GM23248 (cell line): ENCODE results near the gene AFTPH. TPM values are rescaled to one million over a fixed set of nuclear protein-coding genes. Genes with fewer than 3 reads are reported as not detected.

Source experiments
- DNase-seq: peaks from one replicate; pipeline ENCODE4 v3.0.0-alpha.2; 2015
- H2AFZ ChIP-seq: fragments of 200-600 bp; sonication (generic); 2 replicates; pipeline ENCODE4 v1.6.1; 2016; ENCODE audit warnings: antibody characterized with exemption
- H3F3A ChIP-seq: fragments of 200-600 bp; sonication (generic); 2 replicates; pipeline ENCODE4 v1.6.1; 2016; ENCODE audit warnings: mild to moderate bottlenecking, antibody characterized with exemption, mixed run types; ENCODE audit not compliant: insufficient read depth
- H3K27ac ChIP-seq: fragments of 200-600 bp; sonication (generic); 2 replicates; pipeline ENCODE4 v1.5.1; 2016; ENCODE audit warnings: mild to moderate bottlenecking
- H3K27me3 ChIP-seq: fragments of 200-600 bp; sonication (generic); replicated peaks from 2 replicates; pipeline ENCODE4 v1.6.1; 2016; ENCODE audit warnings: mild to moderate bottlenecking; ENCODE audit not compliant: insufficient read depth
- H3K36me3 ChIP-seq: fragments of 200-600 bp; sonication (generic); 2 replicates; pipeline ENCODE4 v1.6.1; 2016; ENCODE audit warnings: low read depth, mild to moderate bottlenecking
- H3K4me1 ChIP-seq: fragments of 200-600 bp; sonication (generic); 2 replicates; pipeline ENCODE4 v1.6.1; 2016; ENCODE audit warnings: mild to moderate bottlenecking; ENCODE audit not compliant: insufficient read depth
- H3K4me2 ChIP-seq: fragments of 200-600 bp; sonication (generic); one replicate; pipeline ENCODE4 v1.6.1; 2016; ENCODE audit warnings: mild to moderate bottlenecking; ENCODE audit not compliant: unreplicated experiment
- H3K4me3 ChIP-seq: fragments of 200-600 bp; sonication (generic); 2 replicates; pipeline ENCODE4 v1.5.1; 2016; ENCODE audit warnings: mild to moderate bottlenecking
- H3K79me2 ChIP-seq: fragments of 200-600 bp; sonication (generic); 2 replicates; pipeline ENCODE4 v1.6.1; 2016; ENCODE audit warnings: mild to moderate bottlenecking; ENCODE audit not compliant: insufficient read depth
- H3K9ac ChIP-seq: fragments of 200-600 bp; sonication (generic); 2 replicates; pipeline ENCODE4 v1.6.1; 2016; ENCODE audit warnings: mild to moderate bottlenecking
- H3K9me2 ChIP-seq: fragments of 200-600 bp; sonication (generic); 2 replicates; pipeline ENCODE4 v1.6.1; 2016; ENCODE audit warnings: mixed run types, mild to moderate bottlenecking, moderate library complexity; ENCODE audit not compliant: insufficient read depth
- H3K9me3 ChIP-seq: fragments of 200-600 bp; sonication (generic); one replicate; pipeline ENCODE4 v1.6.1; 2017; ENCODE audit warnings: low read depth
- H4K20me1 ChIP-seq: fragments of 200-600 bp; sonication (generic); 2 replicates; pipeline ENCODE4 v1.6.0; 2016; ENCODE audit not compliant: insufficient read depth
- EZH2 ChIP-seq: fragments of 200-600 bp; sonication (generic); IDR thresholded peaks from 2 replicates; pipeline ENCODE4 v1.6.1; 2018; ENCODE audit warnings: antibody characterized with exemption, mild to moderate bottlenecking; ENCODE audit not compliant: insufficient read depth, poor library complexity, severe bottlenecking
- EZH2phosphoT487 ChIP-seq: fragments of 200-600 bp; sonication (generic); IDR thresholded peaks from 2 replicates; pipeline ENCODE4 v1.6.1; 2018; ENCODE audit warnings: antibody characterized with exemption, moderate library complexity, mild to moderate bottlenecking, low read depth; ENCODE audit not compliant: insufficient read depth
- WGBS, 2 experiments: methylation state at CpG; one replicate each; pipeline ENCODE4 v1.1.6; 2015 to 2017; ENCODE audit warnings: low lambda C conversion rate in 2 of 2, low coverage in 1 of 2; ENCODE audit errors: missing lambda C conversion rate in 2 of 2; 5-methylcytosine and 5-hydroxymethylcytosine counted together
- in situ Hi-C: fragments of 300-500 bp; cut with MboI; formaldehyde crosslinking; loops from 2 replicates; pipeline ENCODE4 v1.15.0; 2020
- polyA plus RNA-seq: library from polyadenylated mRNA; unstranded; fragments of >200 nt; fragmentation: Nextera tagmentation; extraction: Ambion mirVana; gene quantifications from 2 replicates; pipeline ENCODE4 v1.2.1, GENCODE V29; 2016
- total RNA-seq: library from RNA; depleted of rRNA; stranded (reverse); fragments of >200 nt; shearing (Covaris generic); gene quantifications from 2 replicates; pipeline ENCODE4 v1.2.3, GENCODE V29; 2014

AFTPH gene
- total and polyA plus RNA-seq, 2 experiments from 2014 or later = 8.8 to 26.2 TPM

GRCh38 chr2:64586883-64587481 lies 62.9 kb downstream of the AFTPH start:
- peak; percentile 80 for DNase-seq
- H3K4me1 ChIP-seq = peaks cover 7% of the 10 kb centered on the region
- TF ChIP-seq EZH2phosphoT487 (no peak), EZH2 (no peak)
- peaks cover 4% of the 10 kb centered on the region; the same call in 1 of the 2 replicates for H3F3A ChIP-seq
- no peak overlapping the region for H3K27ac ChIP-seq
- no peaks in the 10 kb centered on the region for H3K79me2 ChIP-seq
- H3K9me3 ChIP-seq = no peaks in the 10 kb centered on the region
- no peaks in the 10 kb centered on the region for H4K20me1 ChIP-seq
- peaks cover 8% of the 10 kb centered on the region; the same call in 1 of the 2 replicates for H3K36me3 ChIP-seq
- no peak overlapping the region for H2AFZ ChIP-seq
- in situ Hi-C loops = loop anchor here (25.0 kb wide), 1 partner anchor 450 kb away; no protein-coding TSS in a partner anchor
- WGBS, 2 experiments = 12 to 14% methylated on average over 6 of the region's 6 CpGs
- H3K4me2 ChIP-seq = no peak overlapping the region
- no peaks in the 10 kb centered on the region for H3K27me3 ChIP-seq
- no peak overlapping the region for H3K9ac ChIP-seq
- no peaks in the 10 kb centered on the region for H3K9me2 ChIP-seq
- no peak overlapping the region for H3K4me3 ChIP-seq

DNA sequence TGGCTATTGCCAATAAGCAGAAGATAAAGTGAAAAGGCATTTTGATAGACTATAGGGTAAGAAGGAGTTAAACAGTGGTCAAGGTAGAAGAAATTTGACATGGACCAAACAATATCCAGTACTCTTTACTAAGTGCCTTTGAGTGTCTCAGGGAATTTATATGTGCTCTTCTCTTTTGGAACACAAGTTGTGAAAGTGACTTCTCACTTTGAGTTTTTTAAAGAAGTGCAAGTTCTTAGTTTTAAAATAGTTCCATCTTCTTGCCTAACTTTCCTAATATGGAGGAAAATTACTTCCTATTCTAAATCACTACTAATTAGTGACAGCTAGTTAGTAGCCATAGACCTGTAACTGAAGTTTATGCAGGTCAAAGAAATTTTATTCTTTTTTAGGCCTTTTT lies 63.4 kb downstream of the AFTPH start:
- DNase-seq = no peak
- Histone ChIP-seq H3K4me3 (no peak overlapping the region), H3K9me3 (no peaks in the 10 kb centered on the region), H3K4me2 (no peak overlapping the region), H3F3A (peaks cover 9% of the 10 kb centered on the region), H3K9ac (no peak overlapping the region), H3K79me2 (no peaks in the 10 kb centered on the region), H2AFZ (no peak overlapping the region), H3K27ac (no peak overlapping the region), H3K27me3 (no peaks in the 10 kb centered on the region), H3K36me3 (peaks cover 14% of the 10 kb centered on the region; the same call in 1 of the 2 replicates), H4K20me1 (no peaks in the 10 kb centered on the region), H3K4me1 (peaks cover 7% of the 10 kb centered on the region), H3K9me2 (no peaks in the 10 kb centered on the region)
- no peak for TF ChIP-seq EZH2
- TF ChIP-seq EZH2phosphoT487 = no peak
- in situ Hi-C loops = loop anchor here (25.0 kb wide), 1 partner anchor 450 kb away; no protein-coding TSS in a partner anchor

- 0 out of 2 replicates have a peak, but pooled peaks cover 10% of the 10 kb centered on the region for H3K36me3 ChIP-seq
- in situ Hi-C loops = loop anchor here (10.0 to 25.0 kb wide), 2 partner anchors 284 to 446 kb away; no protein-coding TSS in a partner anchor
- DNase-seq = no peak
- no peak overlapping the region for H3K27ac ChIP-seq
- no peak overlapping the region for H3K4me3 ChIP-seq
- H4K20me1 ChIP-seq = no peaks in the 10 kb centered on the region
- H2AFZ ChIP-seq = no peak overlapping the region
- H3K4me1 ChIP-seq = peaks cover 40% of the 10 kb centered on the region
- no peaks in the 10 kb centered on the region for H3K27me3 ChIP-seq
- no peaks in the 10 kb centered on the region for H3K9me2 ChIP-seq
- 88 to 89% methylated on average over 4 of the region's 4 CpGs for WGBS, 2 experiments
- H3K79me2 ChIP-seq = no peaks in the 10 kb centered on the region
- H3K9ac ChIP-seq = no peak overlapping the region
- H3K9me3 ChIP-seq = no peaks in the 10 kb centered on the region
- TF ChIP-seq EZH2 (no peak), EZH2phosphoT487 (no peak)
- no peak overlapping the region for H3K4me2 ChIP-seq
- peaks cover 40% of the 10 kb centered on the region for H3F3A ChIP-seq
Measured at GRCh38 chr2:64591188-64591587, 67.1 kb downstream of the AFTPH start.

DNA sequence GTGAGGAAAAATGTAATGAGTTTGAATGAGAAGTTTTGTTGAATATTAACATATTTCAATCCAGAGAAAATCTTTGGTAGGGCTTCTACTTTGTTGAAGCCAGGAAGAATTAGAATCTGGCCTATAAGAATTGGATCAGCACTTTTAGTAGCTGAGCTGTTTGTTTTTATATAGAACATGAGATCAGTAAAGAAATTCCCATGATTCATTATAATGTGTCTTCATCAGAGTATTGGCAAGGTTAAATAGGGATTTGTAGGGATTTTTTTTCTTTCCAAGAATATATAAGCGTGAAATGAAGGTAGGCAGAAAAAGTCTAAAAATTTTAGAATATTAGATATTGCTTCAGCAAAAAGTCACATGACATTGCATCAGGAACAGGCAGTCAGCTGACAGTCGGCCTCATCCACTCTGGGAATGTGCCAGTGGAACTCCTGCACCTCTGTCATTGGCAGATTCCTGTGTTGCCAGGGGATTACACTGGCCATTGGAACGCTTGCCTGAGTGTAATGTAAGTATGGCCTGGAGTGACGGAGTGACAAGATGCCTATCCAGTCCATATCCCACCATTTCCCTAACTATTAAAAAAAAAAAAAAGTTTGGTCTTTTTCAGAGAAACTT lies 69.0 kb downstream of the AFTPH start:
- DNase-seq = peak; percentile 36
- TF ChIP-seq EZH2phosphoT487 = no peak
- TF ChIP-seq EZH2 = no peak
- no peak overlapping the region for H3K27ac ChIP-seq

More for the DNA sequence above, 69.0 kb downstream of the AFTPH start:
- Histone ChIP-seq H3F3A (peaks cover 36% of the 10 kb centered on the region), H3K36me3 (0 out of 2 replicates have a peak, but pooled peaks cover 10% of the 10 kb centered on the region), H3K9me3 (no peaks in the 10 kb centered on the region), H3K4me2 (no peak overlapping the region), H3K4me1 (peaks cover 33% of the 10 kb centered on the region), H2AFZ (no peak overlapping the region), H3K9me2 (no peaks in the 10 kb centered on the region), H3K9ac (no peak overlapping the region), H4K20me1 (no peaks in the 10 kb centered on the region), H3K4me3 (no peak overlapping the region), H3K79me2 (no peaks in the 10 kb centered on the region), H3K27me3 (no peaks in the 10 kb centered on the region)
- in situ Hi-C loops = loop anchor here (10.0 to 25.0 kb wide), 2 partner anchors 282 to 444 kb away; no protein-coding TSS in a partner anchor
- 91 to 95% methylated on average over 4 of the region's 4 CpGs for WGBS, 2 experiments
